H9 (cell line): ENCODE data around the gene HSPA12A. TPM values are rescaled to one million over a fixed set of nuclear protein-coding genes. Genes with fewer than 3 reads are reported as not detected.

ENCODE experiments used
- DNase-seq: peaks from one replicate; pipeline ENCODE4 v3.0.0-alpha.2; 2017
- H2AFZ ChIP-seq: one replicate; pipeline ENCODE4 v1.6.1; 2013; ENCODE audit warnings: mild to moderate bottlenecking, low read length, control low read depth, moderate library complexity
- H2AK5ac ChIP-seq: 2 replicates; pipeline ENCODE4 v1.6.1; 2013; ENCODE audit warnings: low read length, control low read depth, mixed read lengths; ENCODE audit not compliant: insufficient read length
- H2BK120ac ChIP-seq: one replicate; pipeline ENCODE4 v1.6.1; 2013; ENCODE audit warnings: low read depth, mild to moderate bottlenecking, low read length, control low read depth, inconsistent platforms; ENCODE audit not compliant: poor library complexity, severe bottlenecking
- H2BK12ac ChIP-seq: 2 replicates; pipeline ENCODE4 v1.6.1; 2013; ENCODE audit warnings: low read length, control low read depth, mixed read lengths, low read depth; ENCODE audit not compliant: insufficient read length
- H2BK15ac ChIP-seq: 2 replicates; pipeline ENCODE4 v1.6.1; 2013; ENCODE audit warnings: low read depth, low read length, control low read depth
- H2BK20ac ChIP-seq: one replicate; pipeline ENCODE4 v1.6.1; 2013; ENCODE audit warnings: low read depth, mild to moderate bottlenecking, low read length, control low read depth, inconsistent platforms; ENCODE audit not compliant: poor library complexity, severe bottlenecking
- H2BK5ac ChIP-seq: 2 replicates; pipeline ENCODE4 v1.6.1; 2013; ENCODE audit warnings: low read length, control low read depth, mixed read lengths; ENCODE audit not compliant: insufficient read length
- H3K14ac ChIP-seq: 2 replicates; pipeline ENCODE4 v1.6.1; 2013; ENCODE audit warnings: low read length, control low read depth; ENCODE audit not compliant: insufficient read depth
- H3K18ac ChIP-seq: 2 replicates; pipeline ENCODE4 v1.6.1; 2013; ENCODE audit warnings: low read depth, mild to moderate bottlenecking, mixed read lengths, low read length, control low read depth; ENCODE audit not compliant: insufficient read length
- H3K23ac ChIP-seq: 2 replicates; pipeline ENCODE4 v1.6.1; 2013; ENCODE audit warnings: low read length, control low read depth, mixed read lengths, low read depth; ENCODE audit not compliant: insufficient read length
- H3K23me2 ChIP-seq: 2 replicates; pipeline ENCODE4 v1.6.1; 2013; ENCODE audit warnings: low read depth, mild to moderate bottlenecking, mixed read lengths, low read length, control low read depth; ENCODE audit not compliant: insufficient read length, poor library complexity, severe bottlenecking
- H3K27ac ChIP-seq: 2 replicates; pipeline ENCODE4 v1.5.1; 2013; ENCODE audit warnings: low read length, control low read depth, mixed read lengths, low read depth; ENCODE audit not compliant: insufficient read length
- H3K27me3 ChIP-seq: 2 replicates; pipeline ENCODE4 v1.6.1; 2013; ENCODE audit warnings: low read length, control low read depth, inconsistent platforms; ENCODE audit not compliant: insufficient read depth
- H3K4ac ChIP-seq: 2 replicates; pipeline ENCODE4 v1.6.1; 2013; ENCODE audit warnings: low read depth, mild to moderate bottlenecking, control low read depth, inconsistent platforms, low read length, moderate library complexity
- H3K4me1 ChIP-seq: 2 replicates; pipeline ENCODE4 v1.6.1; 2013; ENCODE audit warnings: low read length, control low read depth, inconsistent platforms; ENCODE audit not compliant: insufficient read depth
- H3K4me2 ChIP-seq: 2 replicates; pipeline ENCODE4 v1.6.1; 2013; ENCODE audit warnings: low read length, control low read depth, mixed read lengths; ENCODE audit not compliant: insufficient read length, insufficient read depth
- H3K56ac ChIP-seq: 2 replicates; pipeline ENCODE4 v1.6.1; 2013; ENCODE audit warnings: low read depth, mild to moderate bottlenecking, mixed read lengths, low read length, control low read depth; ENCODE audit not compliant: insufficient read length
- H3K79me1 ChIP-seq: 2 replicates; pipeline ENCODE4 v1.6.1; 2013; ENCODE audit warnings: low read depth, mild to moderate bottlenecking, moderate library complexity, low read length, control low read depth, inconsistent platforms; ENCODE audit not compliant: insufficient read depth, poor library complexity, severe bottlenecking
- H3K79me2 ChIP-seq: 2 replicates; pipeline ENCODE4 v1.6.1; 2013; ENCODE audit warnings: low read length, control low read depth, inconsistent platforms; ENCODE audit not compliant: insufficient read depth
- H3K9ac ChIP-seq: 2 replicates; pipeline ENCODE4 v1.6.1; 2013; ENCODE audit warnings: low read length, control low read depth, mixed read lengths; ENCODE audit not compliant: insufficient read length; ENCODE audit errors: extremely low read depth
- H3K9me3 ChIP-seq: one replicate; pipeline ENCODE4 v1.6.1; 2013; ENCODE audit warnings: low read depth, low read length, inconsistent platforms; ENCODE audit not compliant: control insufficient read depth
- H3T11ph ChIP-seq: one replicate; pipeline ENCODE4 v1.6.1; 2013; ENCODE audit warnings: mild to moderate bottlenecking, low read length, control low read depth, inconsistent platforms
- H4K20me1 ChIP-seq: one replicate; pipeline ENCODE4 v1.6.1; 2013; ENCODE audit not compliant: control insufficient read depth, insufficient read length, insufficient read depth
- H4K5ac ChIP-seq: 2 replicates; pipeline ENCODE4 v1.6.1; 2013; ENCODE audit warnings: low read depth, mild to moderate bottlenecking, mixed read lengths, low read length, control low read depth; ENCODE audit not compliant: insufficient read length
- H4K8ac ChIP-seq: replicated peaks from 2 replicates; pipeline ENCODE4 v1.6.1; 2013; ENCODE audit warnings: low read length, control low read depth, mixed read lengths, low read depth; ENCODE audit not compliant: insufficient read length
- H4K91ac ChIP-seq: 2 replicates; pipeline ENCODE4 v1.6.1; 2013; ENCODE audit warnings: low read depth, mild to moderate bottlenecking, moderate library complexity, mixed read lengths, low read length, control low read depth; ENCODE audit not compliant: insufficient read length
- H3K27ac Mint-ChIP-seq, 3 experiments: 2 replicates in 2 of 3; 3 replicates in 1 of 3; pipeline ENCODE4 v1.8.0; 2020 to 2021; ENCODE audit warnings: mixed read lengths in 3 of 3, mild to moderate bottlenecking in 1 of 3, moderate library complexity in 1 of 3
- H3K27me3 Mint-ChIP-seq: 2 replicates; pipeline ENCODE4 v1.8.0; 2021; ENCODE audit warnings: low read depth, mild to moderate bottlenecking, moderate library complexity, mixed read lengths
- H3K36me3 Mint-ChIP-seq, 3 experiments: 2 replicates in 2 of 3; 3 replicates in 1 of 3; pipeline ENCODE4 v1.8.0; 2020 to 2021; ENCODE audit warnings: low read depth in 3 of 3, mixed read lengths in 3 of 3; ENCODE audit not compliant: insufficient read depth in 1 of 3
- H3K4me1 Mint-ChIP-seq, 2 experiments: 2 replicates each; pipeline ENCODE4 v1.8.0; 2020; ENCODE audit warnings: mixed read lengths in 2 of 2
- H3K4me3 Mint-ChIP-seq, 2 experiments: 2 replicates in 1 of 2; 3 replicates in 1 of 2; pipeline ENCODE4 v1.8.0; 2020 to 2021; ENCODE audit warnings: mild to moderate bottlenecking in 2 of 2, mixed read lengths in 2 of 2, moderate library complexity in 1 of 2
- H3K9me3 Mint-ChIP-seq, 2 experiments: 2 replicates in 1 of 2; 3 replicates in 1 of 2; pipeline ENCODE4 v1.8.0; 2020; ENCODE audit warnings: mild to moderate bottlenecking in 2 of 2, mixed read lengths in 2 of 2, moderate library complexity in 1 of 2
- CTCF ChIP-seq: fragments of 200-600 bp; sonication (generic); conservative IDR thresholded peaks from 3 replicates; pipeline ENCODE4 v1.8.0; 2021; ENCODE audit warnings: antibody characterized with exemption, mild to moderate bottlenecking
- WGBS: extraction: QIAGEN DNeasy Blood & Tissue Kit; methylation state at CpG from one replicate; pipeline ENCODE4 v1.1.7; 2013; ENCODE audit warnings: missing lambda C conversion rate, low lambda C conversion rate, mixed read lengths; ENCODE audit not compliant: insufficient read length; ENCODE audit errors: extremely low coverage; 5-methylcytosine and 5-hydroxymethylcytosine counted together
- total RNA-seq: library from RNA; stranded (reverse); gene quantifications from 2 replicates; pipeline ENCODE4 v1.2.1, GENCODE V29; 2021

The HSPA12A gene
- total RNA-seq, 1 experiment from 2014 or later, result 3.2 TPM

- Histone ChIP-seq H3K4me2 (no peak overlapping the region), H2BK12ac (no peak overlapping the region), H3K27me3 (no peaks in the 10 kb centered on the region), H3T11ph (no peak overlapping the region), H2AFZ (no peak overlapping the region), H3K79me1 (no peaks in the 10 kb centered on the region), H3K23ac (no peak overlapping the region), H3K27ac (no peak overlapping the region), H3K9me3 (no peaks in the 10 kb centered on the region), H4K5ac (no peak overlapping the region), H3K79me2 (no peaks in the 10 kb centered on the region), H3K4me1 (no peaks in the 10 kb centered on the region), H2BK20ac (no peak overlapping the region), H3K9ac (no peak overlapping the region), H4K91ac (no peak overlapping the region), H4K20me1 (no peaks in the 10 kb centered on the region), H3K4ac (no peak overlapping the region), H2BK15ac (no peak overlapping the region; the same call in 1 of the 2 replicates), H4K8ac (no peak overlapping the region), H2BK120ac (no peak overlapping the region), H3K18ac (no peak overlapping the region), H2BK5ac (no peak overlapping the region), H3K23me2 (no peaks in the 10 kb centered on the region), H3K14ac (no peak overlapping the region), H2AK5ac (no peak overlapping the region), H3K56ac (no peak overlapping the region)
- no peaks in the 10 kb centered on the region for H3K36me3 Mint-ChIP-seq
- whole genome bisulfite sequencing, result no CpG with 5 or more reads among the region's 4 CpGs
- DNase-seq, result no peak
- H3K9me3 Mint-ChIP-seq, result no peaks in the 10 kb centered on the region
- no peak overlapping the region for H3K4me3 Mint-ChIP-seq
- H3K4me1 Mint-ChIP-seq, result peaks cover 2 to 8% of the 10 kb centered on the region in 2 experiments; a peak in 3 of 4 replicates
- no peak overlapping the region for H3K27ac Mint-ChIP-seq
- peaks cover 7% of the 10 kb centered on the region for H3K27me3 Mint-ChIP-seq
- no peak for TF ChIP-seq CTCF
Observed at GRCh38 chr10:116715341-116715740, 27.0 kb downstream of the HSPA12A start.
